Nephron (organoid): ENCODE data around the gene ELP2.

Experiments used
- H3K27ac Mint-ChIP-seq, 3 experiments: 2 replicates each; pipeline ENCODE4 v1.8.0; 2020; ENCODE audit warnings: mixed read lengths in 3 of 3, mild to moderate bottlenecking in 2 of 3, moderate library complexity in 1 of 3
- H3K27me3 Mint-ChIP-seq: 2 replicates; pipeline ENCODE4 v1.8.0; 2021; ENCODE audit warnings: low read depth, mild to moderate bottlenecking, moderate library complexity, mixed read lengths
- H3K36me3 Mint-ChIP-seq: 2 replicates; pipeline ENCODE4 v1.8.0; 2020; ENCODE audit warnings: low read depth, mixed read lengths
- H3K4me1 Mint-ChIP-seq: 2 replicates; pipeline ENCODE4 v1.8.0; 2020; ENCODE audit warnings: mixed read lengths
- H3K4me3 Mint-ChIP-seq, 3 experiments: 2 replicates each; pipeline ENCODE4 v1.8.0; 2020; ENCODE audit warnings: mild to moderate bottlenecking in 3 of 3, mixed read lengths in 3 of 3, moderate library complexity in 2 of 3
- H3K9me3 Mint-ChIP-seq: 2 replicates; pipeline ENCODE4 v1.8.0; 2020; ENCODE audit warnings: mixed read lengths
- CTCF ChIP-seq, 3 experiments: fragments of 200-600 bp; sonication (generic); IDR thresholded peaks; one replicate each; pipeline ENCODE4 v1.5.0; 2021; ENCODE audit warnings: antibody characterized with exemption in 3 of 3; ENCODE audit not compliant: unreplicated experiment in 3 of 3

Gene ELP2

GRCh38 chr18:36101943-36102342 is 27.8 kb upstream of the ELP2 start:
- Mint-ChIP-seq H3K36me3 (no peaks in the 10 kb centered on the region), H3K27me3 (peaks cover 4% of the 10 kb centered on the region), H3K4me3 (no peak overlapping the region), H3K27ac (no peak overlapping the region), H3K4me1 (no peaks in the 10 kb centered on the region), H3K9me3 (peaks cover 15% of the 10 kb centered on the region)
- no peak for TF ChIP-seq CTCF (IDR thresholded peaks at IDR 0.05; ENCODE audit: unreplicated experiment in 3 of 3)

- Mint-ChIP-seq H3K36me3 (peaks cover 17% of the 10 kb centered on the region), H3K4me3 (no peak overlapping the region), H3K27me3 (peaks cover 4% of the 10 kb centered on the region), H3K4me1 (no peaks in the 10 kb centered on the region), H3K27ac (no peak overlapping the region), H3K9me3 (peaks cover 15% of the 10 kb centered on the region)
- no peak for TF ChIP-seq CTCF (IDR thresholded peaks at IDR 0.05; ENCODE audit: unreplicated experiment in 3 of 3)
Observed at GRCh38 chr18:36104749-36105148, 24.9 kb upstream of the ELP2 start.

GRCh38 chr18:36107477-36107876 is 22.2 kb upstream of the ELP2 start:
- no peaks in the 10 kb centered on the region for H3K27me3 Mint-ChIP-seq
- H3K4me1 Mint-ChIP-seq = no peaks in the 10 kb centered on the region
- H3K4me3 Mint-ChIP-seq = no peak overlapping the region
- peaks cover 13% of the 10 kb centered on the region for H3K9me3 Mint-ChIP-seq
- no peak overlapping the region for H3K27ac Mint-ChIP-seq
- TF ChIP-seq CTCF (IDR thresholded peaks at IDR 0.05; ENCODE audit: unreplicated experiment in 3 of 3) = no peak
- peaks cover 36% of the 10 kb centered on the region for H3K36me3 Mint-ChIP-seq

GRCh38 chr18:36108196-36108595 is 21.5 kb upstream of the ELP2 start:
- H3K9me3 Mint-ChIP-seq = peaks cover 8% of the 10 kb centered on the region
- no peaks in the 10 kb centered on the region for H3K27me3 Mint-ChIP-seq
- TF ChIP-seq CTCF (IDR thresholded peaks at IDR 0.05; ENCODE audit: unreplicated experiment in 3 of 3) = no peak
- no peak overlapping the region for H3K4me3 Mint-ChIP-seq
- no peaks in the 10 kb centered on the region for H3K4me1 Mint-ChIP-seq
- peaks cover 42% of the 10 kb centered on the region for H3K36me3 Mint-ChIP-seq
- no peak overlapping the region for H3K27ac Mint-ChIP-seq

- H3K36me3 Mint-ChIP-seq = peaks cover 44% of the 10 kb centered on the region
- no peak overlapping the region for H3K27ac Mint-ChIP-seq
- peaks cover 6% of the 10 kb centered on the region for H3K9me3 Mint-ChIP-seq
- no peaks in the 10 kb centered on the region for H3K4me1 Mint-ChIP-seq
- TF ChIP-seq CTCF (IDR thresholded peaks at IDR 0.05; ENCODE audit: unreplicated experiment in 3 of 3) = no peak
- no peak overlapping the region for H3K4me3 Mint-ChIP-seq
- H3K27me3 Mint-ChIP-seq = no peaks in the 10 kb centered on the region
Observed at GRCh38 chr18:36108601-36109000, 21.1 kb upstream of the ELP2 start.

- no peak for TF ChIP-seq CTCF (IDR thresholded peaks at IDR 0.05; ENCODE audit: unreplicated experiment in 3 of 3)
- Mint-ChIP-seq H3K4me1 (no peaks in the 10 kb centered on the region), H3K36me3 (peaks cover 52% of the 10 kb centered on the region), H3K27me3 (no peaks in the 10 kb centered on the region), H3K27ac (no peak overlapping the region), H3K4me3 (no peak overlapping the region), H3K9me3 (peaks cover 2% of the 10 kb centered on the region)
Observed at GRCh38 chr18:36109737-36110136, 20.0 kb upstream of the ELP2 start.
